Kidney epithelial cell (primary cell): ENCODE results near the gene LHX8. TPM values are rescaled to one million over a fixed set of nuclear protein-coding genes. Genes with fewer than 3 reads are reported as not detected.

Experiments
- DNase-seq: peaks from one replicate; pipeline ENCODE4 v3.0.0-alpha.2; 2010; ENCODE audit warnings: low read depth
- H3K27me3 ChIP-seq: 2 replicates; pipeline ENCODE4 v1.6.0; 2011; ENCODE audit warnings: low read length; ENCODE audit not compliant: control insufficient read depth, insufficient read depth
- H3K36me3 ChIP-seq: 2 replicates; pipeline ENCODE4 v1.5.1; 2011; ENCODE audit warnings: low read length; ENCODE audit not compliant: control insufficient read depth, insufficient read depth
- H3K4me3 ChIP-seq: 2 replicates; pipeline ENCODE4 v1.5.1; 2011; ENCODE audit warnings: low read depth, mild to moderate bottlenecking, control low read depth, low read length
- total RNA-seq: library from RNA; depleted of rRNA; stranded (reverse); fragments of >200 nt; gene quantifications from 2 replicates; pipeline ENCODE4 v1.2.3, GENCODE V29; 2015
- TF ChIP-seq, protein P1 (sequence below): IDR thresholded peaks from 2 replicates; pipeline ENCODE4 v1.5.1; 2011; ENCODE audit warnings: mild to moderate bottlenecking, moderate library complexity, low read length, control low read depth, inconsistent platforms; ENCODE audit not compliant: insufficient read depth, poor library complexity, severe bottlenecking

LHX8 gene
- not detected in 2 replicates for total RNA-seq

DNA sequence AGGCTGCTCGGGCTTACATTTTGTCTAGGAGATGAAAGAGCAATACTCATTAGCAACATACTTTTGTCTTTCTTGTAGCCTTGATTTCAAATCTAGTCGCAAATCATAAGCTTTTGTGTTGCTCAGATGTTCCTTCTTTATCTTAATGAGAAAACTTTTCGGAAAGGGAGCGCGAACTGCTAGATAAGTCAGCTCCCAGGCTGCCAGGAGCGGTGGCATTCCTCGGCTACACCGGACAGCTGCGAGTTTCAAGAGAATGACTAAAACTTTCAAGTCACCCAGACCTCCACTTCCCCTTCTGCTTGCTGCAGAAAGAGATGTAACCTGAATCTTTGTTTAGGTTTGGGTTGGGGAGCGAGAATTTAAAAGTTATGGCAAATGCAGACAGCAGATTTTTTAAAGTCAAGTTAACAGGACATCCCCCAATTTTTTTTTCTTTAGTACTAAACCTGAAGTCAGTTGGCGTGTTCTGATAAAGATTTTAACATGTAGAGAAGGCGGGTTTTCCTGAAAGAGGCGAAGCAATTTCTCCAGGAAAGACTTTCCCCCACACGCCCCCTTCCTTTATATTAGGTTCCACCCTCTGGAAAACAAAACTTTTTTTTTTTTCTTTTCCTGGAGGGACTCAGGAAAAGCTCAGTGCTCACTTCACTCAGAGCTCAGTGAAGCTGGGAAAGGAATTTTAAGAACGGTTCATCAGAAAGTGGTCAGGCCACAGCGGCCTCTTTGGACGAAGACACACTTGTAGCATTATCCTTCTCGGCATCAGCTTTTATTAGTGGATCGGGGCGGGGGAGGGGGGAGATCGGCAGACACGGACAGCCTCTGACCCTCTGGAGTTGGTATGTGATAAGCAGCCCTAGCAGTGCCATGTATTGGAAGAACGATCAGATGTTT, at the start of gene LHX8:
Gene LHX8, plus strand, starts transcription at position 639 of the 897 bp plus-strand sequence. CDS start 2,227 bp downstream, outside the sequence.
- H3K4me3 ChIP-seq, result no peak within 1 kb of the TSS

DNA sequence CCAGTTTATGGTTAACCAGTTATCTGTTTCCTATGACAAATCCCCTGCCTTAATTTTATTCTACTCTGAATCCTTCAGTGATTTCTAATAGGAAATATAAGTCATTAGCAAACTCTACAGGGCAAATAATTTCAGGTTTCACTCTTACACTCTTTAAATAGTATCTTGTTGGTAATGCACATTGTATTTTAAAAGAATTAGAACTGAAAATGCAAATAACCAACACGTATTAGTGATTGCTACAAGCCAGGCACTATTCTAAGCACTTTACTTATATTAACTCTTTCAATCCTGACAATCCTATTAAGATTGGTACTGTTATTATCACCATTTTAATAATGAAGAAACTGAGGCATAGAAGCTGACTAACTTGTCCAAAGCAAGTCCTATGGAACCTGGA, 48.3 kb upstream of the LHX8 start:
- H3K27me3 ChIP-seq, result no peaks in the 10 kb centered on the region
- TF ChIP-seq, protein P1, sequence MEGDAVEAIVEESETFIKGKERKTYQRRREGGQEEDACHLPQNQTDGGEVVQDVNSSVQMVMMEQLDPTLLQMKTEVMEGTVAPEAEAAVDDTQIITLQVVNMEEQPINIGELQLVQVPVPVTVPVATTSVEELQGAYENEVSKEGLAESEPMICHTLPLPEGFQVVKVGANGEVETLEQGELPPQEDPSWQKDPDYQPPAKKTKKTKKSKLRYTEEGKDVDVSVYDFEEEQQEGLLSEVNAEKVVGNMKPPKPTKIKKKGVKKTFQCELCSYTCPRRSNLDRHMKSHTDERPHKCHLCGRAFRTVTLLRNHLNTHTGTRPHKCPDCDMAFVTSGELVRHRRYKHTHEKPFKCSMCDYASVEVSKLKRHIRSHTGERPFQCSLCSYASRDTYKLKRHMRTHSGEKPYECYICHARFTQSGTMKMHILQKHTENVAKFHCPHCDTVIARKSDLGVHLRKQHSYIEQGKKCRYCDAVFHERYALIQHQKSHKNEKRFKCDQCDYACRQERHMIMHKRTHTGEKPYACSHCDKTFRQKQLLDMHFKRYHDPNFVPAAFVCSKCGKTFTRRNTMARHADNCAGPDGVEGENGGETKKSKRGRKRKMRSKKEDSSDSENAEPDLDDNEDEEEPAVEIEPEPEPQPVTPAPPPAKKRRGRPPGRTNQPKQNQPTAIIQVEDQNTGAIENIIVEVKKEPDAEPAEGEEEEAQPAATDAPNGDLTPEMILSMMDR, result no peak
- DNase-seq, result no peak
- no peak overlapping the region for H3K4me3 ChIP-seq
- no peaks in the 10 kb centered on the region for H3K36me3 ChIP-seq

More for the DNA sequence above, at the start of gene LHX8:
- H3K36me3 ChIP-seq, result no peaks in the 10 kb centered on the region
- DNase-seq, result no peak
- peaks cover 85% of the 10 kb centered on the region for H3K27me3 ChIP-seq
- TF ChIP-seq, protein P1, result no peak

DNA sequence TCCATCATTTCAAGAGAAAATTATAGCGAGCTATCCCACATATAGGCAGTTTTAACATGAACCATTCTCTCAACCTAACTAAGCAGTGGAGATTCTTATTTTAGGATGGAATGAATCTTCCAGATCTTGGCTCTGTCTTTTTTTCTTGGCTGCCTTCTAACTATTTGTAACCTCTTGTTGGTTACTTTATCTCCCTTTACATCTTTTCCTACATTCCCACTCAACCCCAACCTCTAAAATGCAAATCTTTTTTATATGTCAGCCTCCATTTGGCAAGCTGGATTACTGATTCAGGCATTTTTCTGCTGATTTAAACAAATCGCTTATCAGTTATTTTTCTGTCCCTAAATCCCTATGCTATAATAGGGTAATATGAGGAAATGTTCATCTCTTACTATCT, 46.9 kb upstream of the LHX8 start:
- no peaks in the 10 kb centered on the region for H3K36me3 ChIP-seq
- DNase-seq, result no peak
- H3K4me3 ChIP-seq, result no peak overlapping the region
- no peaks in the 10 kb centered on the region for H3K27me3 ChIP-seq
- TF ChIP-seq, protein P1, result no peak

DNA sequence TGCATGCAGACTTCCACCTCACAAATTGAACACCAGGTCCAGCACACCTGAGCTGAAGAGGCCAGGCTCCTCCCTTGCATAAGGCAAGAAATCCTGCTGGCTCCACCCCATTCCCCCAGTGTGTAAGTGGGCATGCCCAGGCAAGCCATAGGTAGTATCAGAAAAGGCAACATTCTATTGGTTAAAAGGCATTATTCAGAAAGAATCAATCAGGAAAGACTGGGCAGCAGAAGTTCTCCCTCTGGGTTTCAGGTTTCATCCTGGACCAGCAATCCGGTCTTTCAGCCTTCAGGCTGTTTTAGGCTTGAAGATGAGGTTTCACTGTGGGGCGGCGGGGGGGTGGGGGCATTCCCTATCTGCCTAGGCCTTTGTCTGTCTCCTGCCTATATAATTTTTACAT, 42.0 kb upstream of the LHX8 start:
- no peak for DNase-seq
- TF ChIP-seq, protein P1, result no peak

DNA sequence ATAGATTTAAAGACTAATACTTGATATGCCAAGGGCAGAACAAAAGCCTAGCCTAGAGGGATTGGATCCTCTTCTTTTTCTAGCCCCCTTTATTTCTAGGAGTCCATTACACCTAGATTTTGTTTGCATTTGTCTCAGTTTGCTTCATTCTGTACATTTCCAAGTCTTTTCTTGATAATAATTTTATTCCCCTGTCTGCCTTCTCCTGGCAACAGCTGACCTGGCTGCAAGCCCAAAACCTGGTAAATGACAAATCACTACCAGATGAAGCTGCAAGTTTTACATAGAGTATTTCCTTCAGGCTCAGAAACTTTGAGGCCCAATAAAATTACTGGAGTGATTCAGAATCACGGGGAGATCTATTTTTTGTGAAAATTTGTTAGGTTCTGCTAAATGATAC, 36.5 kb upstream of the LHX8 start:
- no peak for DNase-seq
- Histone ChIP-seq H3K4me3 (no peak overlapping the region), H3K27me3 (no peaks in the 10 kb centered on the region), H3K36me3 (no peaks in the 10 kb centered on the region)
- TF ChIP-seq, protein P1, result no peak

More for the DNA sequence above, 42.0 kb upstream of the LHX8 start:
- Histone ChIP-seq H3K27me3 (no peaks in the 10 kb centered on the region), H3K36me3 (no peaks in the 10 kb centered on the region), H3K4me3 (no peak overlapping the region)

DNA sequence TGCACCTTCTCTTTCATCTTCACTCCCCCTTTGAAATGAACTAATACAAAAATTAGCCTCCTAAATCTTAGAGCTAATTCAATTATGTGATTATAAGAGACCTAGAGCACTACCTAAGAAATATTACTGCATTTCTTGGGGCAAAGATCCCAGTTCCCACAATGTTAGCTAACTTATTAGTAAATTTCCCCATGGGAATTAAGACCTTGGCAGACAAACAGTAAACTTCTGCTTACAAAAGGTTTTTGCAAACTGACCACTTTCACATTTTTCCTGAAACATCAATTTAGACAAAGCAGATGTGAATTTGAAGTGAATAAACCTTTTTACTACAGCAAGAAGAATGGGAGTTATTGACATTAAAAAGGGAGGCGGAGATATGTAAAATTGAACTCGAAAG, 34.6 kb upstream of the LHX8 start:
- Histone ChIP-seq H3K4me3 (no peak overlapping the region), H3K36me3 (no peaks in the 10 kb centered on the region), H3K27me3 (no peaks in the 10 kb centered on the region)
- TF ChIP-seq, protein P1, result no peak
- no peak for DNase-seq
